Measurements from ENCODE around the gene CLCN6.

CLCN6 gene

DNA sequence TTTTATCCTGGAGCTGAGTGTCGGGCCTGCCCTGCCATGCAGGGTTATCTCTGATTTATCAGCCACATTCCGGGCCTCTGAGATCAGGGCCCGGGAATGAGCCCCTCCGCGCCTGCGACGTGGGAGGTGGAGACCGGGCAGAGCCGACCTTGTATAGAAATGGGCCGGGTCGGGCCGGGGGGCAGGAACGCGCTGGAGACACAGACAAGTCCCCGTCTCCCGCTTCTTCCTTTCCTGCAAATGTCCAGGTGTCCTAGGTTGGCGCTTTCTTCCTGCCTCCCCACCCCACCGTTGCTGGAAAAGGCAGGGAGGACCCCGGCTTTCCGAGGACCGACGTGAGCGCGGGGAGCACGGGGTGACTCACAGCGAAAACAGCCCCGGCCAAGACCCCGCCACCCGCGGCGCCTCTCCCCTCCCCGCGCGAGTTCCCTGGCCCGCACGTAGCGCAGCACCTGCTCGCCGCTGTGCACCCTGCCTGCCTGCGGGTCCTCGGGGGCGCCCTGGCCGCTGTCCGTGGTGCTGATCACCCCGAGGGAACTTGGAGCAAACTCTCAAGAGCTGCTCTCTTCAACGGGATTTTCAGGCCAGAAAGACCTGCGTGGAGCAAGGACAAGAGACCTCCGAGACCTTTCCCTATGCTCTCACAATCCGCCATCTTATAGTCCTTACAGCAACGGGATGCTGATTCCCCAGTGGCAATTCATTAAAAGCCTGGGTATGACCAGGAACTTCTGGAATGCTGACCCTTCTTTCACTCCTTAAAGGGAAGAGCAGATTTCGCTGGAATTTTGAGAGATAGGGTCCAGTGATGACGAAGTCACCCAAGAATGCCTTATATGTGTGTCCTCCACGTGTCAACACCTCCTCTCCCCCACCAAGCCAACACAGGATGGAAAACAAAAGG lies 53.2 kb downstream of the CLCN6 start:
- DNase-seq (ENCODE audit: low read depth in 1 of 2, low spot score in 1 of 2), result peak; percentile 64 to 76
- in situ Hi-C loops (cut with HindIII; ENCODE audit: low pct_unique_long_range_greater_than_20kb, low sequenced_read_pairs), result no loop called here
- TF ChIP-seq JUND (IDR thresholded peaks at IDR 0.05; ENCODE audit: low read depth), result no peak

DNA sequence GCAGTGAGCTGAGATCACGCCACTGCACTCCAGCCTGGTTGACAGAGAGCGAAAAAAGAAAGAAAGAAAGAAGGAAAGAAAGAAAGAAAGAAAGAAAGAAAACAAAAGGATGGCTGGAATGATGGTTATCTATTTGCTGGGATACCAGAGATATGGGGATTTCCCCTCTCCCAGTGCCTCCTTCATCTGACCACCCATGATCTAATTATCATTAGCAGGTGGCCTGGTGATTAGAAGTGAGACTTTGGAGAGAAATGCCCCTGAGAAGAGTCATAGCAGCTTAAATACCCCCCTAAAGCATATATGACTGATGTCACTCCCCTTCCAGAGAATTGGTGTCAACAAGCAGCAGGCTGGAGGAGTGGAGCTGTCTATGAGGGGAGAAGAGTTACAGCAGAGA lies 54.1 kb downstream of the CLCN6 start:
- DNase-seq (ENCODE audit: low read depth in 1 of 2, low spot score in 1 of 2), result no peak
- in situ Hi-C loops (cut with HindIII; ENCODE audit: low pct_unique_long_range_greater_than_20kb, low sequenced_read_pairs), result no loop called here
- no peak for TF ChIP-seq JUND (IDR thresholded peaks at IDR 0.05; ENCODE audit: low read depth)

DNA sequence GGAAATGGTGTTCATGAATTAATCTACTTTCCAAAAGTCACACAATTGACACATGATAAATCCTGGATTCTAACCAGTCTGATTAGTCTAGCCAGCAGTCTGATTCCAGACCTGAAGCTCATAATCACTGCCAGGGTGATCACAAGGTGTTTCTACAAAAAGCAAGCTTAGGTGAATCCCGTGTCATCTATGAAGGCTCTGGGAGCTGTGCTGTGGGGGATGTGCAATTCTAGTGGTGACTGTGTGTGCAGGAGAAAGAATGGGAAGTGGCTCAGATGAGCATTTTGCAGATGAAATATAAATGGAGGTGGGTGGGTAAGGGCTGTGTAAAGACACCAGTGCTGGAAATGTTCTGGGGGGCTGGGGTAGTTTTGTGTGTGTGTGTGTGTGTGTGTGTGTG lies 54.6 kb downstream of the CLCN6 start:
- in situ Hi-C loops (cut with HindIII; ENCODE audit: low pct_unique_long_range_greater_than_20kb, low sequenced_read_pairs), result no loop called here
- TF ChIP-seq JUND (IDR thresholded peaks at IDR 0.05; ENCODE audit: low read depth), result no peak
- DNase-seq (ENCODE audit: low read depth in 1 of 2, low spot score in 1 of 2), result no peak

DNA sequence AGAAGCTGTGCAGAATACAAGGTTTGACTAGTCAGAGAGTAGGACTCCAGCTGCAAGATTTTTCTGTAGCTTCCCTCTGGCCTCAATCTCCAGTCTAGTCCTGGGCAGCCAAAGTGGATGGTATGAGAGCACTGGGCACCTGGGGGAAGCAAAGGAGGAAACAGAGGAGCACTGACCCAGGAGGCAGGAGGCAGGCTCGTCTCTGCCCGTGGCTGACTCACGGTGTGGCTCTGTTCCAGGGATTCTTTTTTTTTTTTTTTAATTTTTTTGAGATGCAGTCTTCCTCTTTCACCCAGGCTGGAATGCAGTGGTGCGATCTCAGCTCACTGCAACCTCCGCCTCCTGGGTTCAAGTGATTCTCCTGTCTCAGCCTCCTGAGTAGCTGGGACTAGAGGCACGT lies 56.9 kb downstream of the CLCN6 start:
- no peak for DNase-seq (ENCODE audit: low read depth in 1 of 2, low spot score in 1 of 2)
- TF ChIP-seq JUND (IDR thresholded peaks at IDR 0.05; ENCODE audit: low read depth), result no peak
- in situ Hi-C loops (cut with HindIII; ENCODE audit: low pct_unique_long_range_greater_than_20kb, low sequenced_read_pairs), result no loop called here

DNA sequence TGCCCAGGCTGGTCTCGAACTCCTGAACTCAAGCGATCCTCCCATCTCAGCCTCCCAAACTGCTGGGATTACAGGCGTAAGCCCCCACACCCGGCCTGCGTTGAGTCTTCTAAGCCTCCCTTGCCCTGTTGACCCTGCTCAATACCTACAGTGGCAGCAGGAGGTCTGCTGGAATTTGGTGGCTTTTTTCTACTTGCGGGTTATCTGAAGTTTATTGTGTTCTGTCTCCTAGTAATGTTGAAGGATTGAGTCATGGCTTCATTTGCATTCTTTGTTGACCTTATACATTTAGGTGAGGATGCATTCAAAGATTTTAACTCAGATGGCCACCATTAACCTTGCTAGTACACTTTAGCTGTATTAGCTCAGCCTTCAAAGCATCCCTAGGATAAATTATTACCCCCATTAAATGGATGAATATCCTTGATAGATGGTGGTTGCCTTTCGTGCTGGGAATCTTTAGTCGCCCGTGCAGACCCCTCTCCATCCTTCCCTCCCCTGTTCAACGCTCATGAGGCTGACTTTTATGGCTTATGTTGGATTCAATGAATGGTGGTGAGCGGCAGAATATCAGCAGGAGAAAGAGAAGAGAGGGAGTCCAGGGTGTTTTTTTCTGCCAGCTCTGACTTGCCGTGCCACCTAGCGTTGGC lies 62.5 kb downstream of the CLCN6 start:
- no peak for TF ChIP-seq JUND (IDR thresholded peaks at IDR 0.05; ENCODE audit: low read depth)
- in situ Hi-C loops (cut with HindIII; ENCODE audit: low pct_unique_long_range_greater_than_20kb, low sequenced_read_pairs), result no loop called here
- DNase-seq (ENCODE audit: low read depth in 1 of 2, low spot score in 1 of 2), result no peak

DNA sequence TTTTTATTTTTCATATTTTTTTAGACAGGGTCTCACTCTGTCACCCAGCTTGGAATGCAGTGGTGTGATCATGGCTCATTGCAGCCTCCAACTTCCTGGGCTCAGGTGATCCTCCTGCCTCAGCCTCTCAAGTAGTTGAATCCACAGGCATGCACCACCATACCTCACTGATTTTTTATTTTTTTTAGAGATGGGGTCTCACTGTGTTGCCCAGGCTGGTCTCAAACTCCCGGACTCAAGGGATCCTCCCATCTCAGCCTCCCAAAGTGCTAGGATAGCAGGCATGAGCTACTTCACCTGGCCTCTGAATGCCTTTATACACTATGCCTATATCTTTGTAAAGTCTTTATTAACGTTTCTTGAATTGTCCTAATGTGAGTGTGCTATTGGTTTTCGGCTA lies 63.1 kb downstream of the CLCN6 start:
- no peak for TF ChIP-seq JUND (IDR thresholded peaks at IDR 0.05; ENCODE audit: low read depth)
- DNase-seq (ENCODE audit: low read depth in 1 of 2, low spot score in 1 of 2), result no peak
- in situ Hi-C loops (cut with HindIII; ENCODE audit: low pct_unique_long_range_greater_than_20kb, low sequenced_read_pairs), result no loop called here

DNA sequence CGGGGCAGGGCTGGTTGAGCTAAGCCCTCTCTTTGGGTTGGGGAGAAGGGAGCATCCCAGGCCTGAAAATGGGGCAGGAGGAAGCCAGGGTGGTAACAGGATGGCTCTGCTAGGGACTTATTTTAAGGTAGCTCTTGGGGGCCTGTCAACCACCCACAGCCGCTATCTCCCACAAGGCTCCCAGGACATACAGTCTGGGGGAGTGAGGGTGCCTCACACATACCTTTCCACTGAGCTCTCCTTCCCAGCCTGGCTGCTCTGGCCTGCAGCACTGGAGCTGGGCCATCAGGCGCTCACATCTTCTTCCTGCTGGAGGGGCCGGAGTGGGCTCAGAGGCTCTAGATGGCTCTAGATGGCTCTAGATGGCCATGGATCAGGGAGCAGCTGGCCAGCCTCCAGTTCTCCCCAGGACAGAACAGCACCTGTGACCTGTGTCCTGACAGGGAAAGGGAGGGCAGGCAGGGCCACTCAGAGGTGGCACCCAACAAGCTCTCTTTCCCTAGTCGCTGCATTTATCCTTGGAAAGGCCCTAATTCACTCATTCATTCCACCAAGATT lies 63.7 kb downstream of the CLCN6 start:
- no peak for TF ChIP-seq JUND (IDR thresholded peaks at IDR 0.05; ENCODE audit: low read depth)
- DNase-seq (ENCODE audit: low read depth in 1 of 2, low spot score in 1 of 2), result no peak
- in situ Hi-C loops (cut with HindIII; ENCODE audit: low pct_unique_long_range_greater_than_20kb, low sequenced_read_pairs), result no loop called here

DNA sequence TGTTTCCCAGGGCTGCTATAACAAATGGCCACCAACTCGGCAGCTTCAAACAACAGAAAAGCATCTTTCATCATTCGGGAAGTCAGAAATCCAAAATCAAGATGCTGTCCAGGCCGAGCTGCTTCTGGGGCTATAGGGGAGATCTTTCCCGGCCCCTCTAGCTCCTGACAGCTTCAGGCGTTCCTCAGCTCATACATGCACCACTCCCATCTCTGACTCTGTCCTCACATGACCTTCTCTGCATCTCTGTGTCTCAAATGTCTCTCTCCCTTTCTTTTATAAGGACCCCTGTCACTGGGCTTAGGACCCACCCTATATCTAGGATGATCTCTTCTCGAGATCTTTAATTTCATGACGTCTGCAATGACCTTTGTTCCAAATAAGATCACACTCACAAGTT lies 66.6 kb downstream of the CLCN6 start:
- no peak for DNase-seq (ENCODE audit: low read depth in 1 of 2, low spot score in 1 of 2)
- in situ Hi-C loops (cut with HindIII; ENCODE audit: low pct_unique_long_range_greater_than_20kb, low sequenced_read_pairs), result no loop called here
- no peak for TF ChIP-seq JUND (IDR thresholded peaks at IDR 0.05; ENCODE audit: low read depth)

DNA sequence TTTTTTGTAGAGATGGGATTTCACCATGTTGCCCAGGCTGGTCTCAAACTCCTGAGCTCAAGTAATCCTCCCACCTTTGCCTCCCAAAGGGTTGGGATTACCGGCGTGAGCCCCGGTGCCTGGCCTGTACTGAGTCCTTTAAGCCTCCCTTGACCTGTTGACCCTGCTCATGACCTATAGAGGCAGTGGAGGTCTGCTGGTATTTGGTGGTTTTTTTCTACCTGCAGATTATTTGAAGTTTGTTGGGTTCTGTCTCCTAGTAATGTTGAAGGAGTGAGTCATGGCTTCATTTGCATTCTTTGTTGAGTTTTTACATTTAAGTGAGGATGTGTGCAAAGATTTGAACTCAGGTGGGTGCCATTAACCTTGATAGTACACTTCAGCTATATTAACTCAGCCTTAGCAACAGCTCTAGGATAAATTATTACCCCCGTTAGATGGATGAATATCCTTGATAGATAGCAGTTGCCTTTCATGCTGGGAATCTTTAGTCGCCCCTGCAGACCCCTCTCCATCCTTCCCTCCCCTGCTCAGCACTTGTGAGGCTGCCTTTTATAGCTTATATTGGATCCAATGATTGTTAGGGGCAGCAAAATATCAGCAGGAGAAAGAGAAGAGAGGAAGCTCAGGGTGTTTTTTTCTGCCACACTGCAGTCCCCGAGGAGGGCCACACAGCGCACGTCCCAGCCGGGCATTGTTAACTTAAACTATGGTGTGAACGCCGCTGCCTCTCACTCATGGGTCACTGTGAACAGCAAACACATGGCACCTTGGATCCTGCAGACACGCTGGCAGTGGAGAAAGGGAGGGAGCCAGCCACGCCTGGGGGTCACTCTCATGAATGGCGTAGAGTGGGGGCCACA lies 67.6 kb downstream of the CLCN6 start:
- no peak for DNase-seq (ENCODE audit: low read depth in 1 of 2, low spot score in 1 of 2)
- in situ Hi-C loops (cut with HindIII; ENCODE audit: low pct_unique_long_range_greater_than_20kb, low sequenced_read_pairs), result no loop called here
- TF ChIP-seq JUND (IDR thresholded peaks at IDR 0.05; ENCODE audit: low read depth), result no peak

DNA sequence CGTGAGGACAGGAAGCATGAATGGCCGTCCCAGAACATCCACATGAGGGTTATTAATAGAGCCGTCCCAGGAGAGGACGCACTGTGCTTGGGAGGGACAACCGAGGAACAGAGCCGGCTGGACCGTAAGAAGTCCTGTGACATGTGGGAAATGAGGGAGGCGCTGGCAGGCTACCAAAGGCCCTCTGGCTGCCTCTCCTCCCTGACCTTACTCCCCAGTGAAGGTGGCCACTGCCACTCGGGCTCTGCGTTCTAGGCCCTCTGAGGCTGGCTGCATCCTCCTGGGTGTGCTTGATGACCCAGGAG lies 68.2 kb downstream of the CLCN6 start:
- in situ Hi-C loops (cut with HindIII; ENCODE audit: low pct_unique_long_range_greater_than_20kb, low sequenced_read_pairs), result no loop called here
- DNase-seq (ENCODE audit: low read depth in 1 of 2, low spot score in 1 of 2), result no peak
- no peak for TF ChIP-seq JUND (IDR thresholded peaks at IDR 0.05; ENCODE audit: low read depth)

DNA sequence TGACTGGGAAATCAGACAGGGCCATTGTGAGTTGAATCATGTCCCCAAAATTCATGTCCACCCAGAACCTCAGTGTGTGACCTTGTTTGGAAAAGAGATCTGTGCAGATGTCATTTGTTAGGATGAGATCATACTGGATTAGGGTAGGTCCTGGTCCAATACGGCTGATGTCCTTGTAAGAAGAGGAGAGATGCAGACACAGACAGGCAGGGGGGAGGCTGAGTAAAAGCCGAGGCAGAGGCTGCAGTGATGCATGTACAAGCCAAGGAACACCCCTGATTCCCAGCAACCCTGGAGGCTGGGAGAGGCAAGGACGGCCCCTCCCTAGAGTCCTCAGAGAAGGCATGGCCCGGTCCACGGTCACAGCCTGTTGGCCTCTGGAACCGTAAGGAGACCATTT lies 68.6 kb downstream of the CLCN6 start:
- in situ Hi-C loops (cut with HindIII; ENCODE audit: low pct_unique_long_range_greater_than_20kb, low sequenced_read_pairs), result no loop called here
- TF ChIP-seq JUND (IDR thresholded peaks at IDR 0.05; ENCODE audit: low read depth), result no peak

DNA sequence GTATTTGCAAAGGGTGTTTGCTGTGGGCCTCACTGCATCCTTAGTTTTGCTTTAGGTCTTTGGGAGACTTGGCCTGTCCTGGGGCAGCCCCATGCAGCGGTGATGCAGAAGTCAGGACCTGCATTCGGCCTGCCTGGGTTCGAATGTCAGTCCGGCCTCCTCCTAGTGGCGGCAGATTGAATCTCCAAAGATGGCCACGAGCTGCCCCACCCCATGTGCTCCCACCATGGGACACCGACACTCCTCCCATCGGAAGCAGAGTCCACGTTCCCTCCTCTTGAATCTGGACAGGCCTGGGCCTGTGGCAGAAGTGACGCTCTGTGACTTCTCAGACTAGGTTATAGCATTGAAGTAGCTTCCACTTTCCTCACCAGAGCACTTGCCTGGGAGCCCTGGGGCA lies 69.1 kb downstream of the CLCN6 start:
- in situ Hi-C loops (cut with HindIII; ENCODE audit: low pct_unique_long_range_greater_than_20kb, low sequenced_read_pairs), result no loop called here
- TF ChIP-seq JUND (IDR thresholded peaks at IDR 0.05; ENCODE audit: low read depth), result no peak
- no peak for DNase-seq (ENCODE audit: low read depth in 1 of 2, low spot score in 1 of 2)

More for the DNA sequence above, 68.6 kb downstream of the CLCN6 start:
- no peak for DNase-seq (ENCODE audit: low read depth in 1 of 2, low spot score in 1 of 2)
